HG02981 (cell line): ENCODE data around the gene RGS17.
"Not testable (repeated sequence)": the region's sequence is repeated elsewhere in the genome, so short reads cannot be mapped to it uniquely, and the experiment has no call there.

Source experiments
- ATAC-seq: cut with Tn5 transposase; IDR thresholded peaks from one replicate; pipeline ENCODE4 v1.9.1; 2021; ENCODE audit warnings: mild to moderate bottlenecking, moderate library complexity; ENCODE audit not compliant: unreplicated experiment

Gene RGS17

DNA sequence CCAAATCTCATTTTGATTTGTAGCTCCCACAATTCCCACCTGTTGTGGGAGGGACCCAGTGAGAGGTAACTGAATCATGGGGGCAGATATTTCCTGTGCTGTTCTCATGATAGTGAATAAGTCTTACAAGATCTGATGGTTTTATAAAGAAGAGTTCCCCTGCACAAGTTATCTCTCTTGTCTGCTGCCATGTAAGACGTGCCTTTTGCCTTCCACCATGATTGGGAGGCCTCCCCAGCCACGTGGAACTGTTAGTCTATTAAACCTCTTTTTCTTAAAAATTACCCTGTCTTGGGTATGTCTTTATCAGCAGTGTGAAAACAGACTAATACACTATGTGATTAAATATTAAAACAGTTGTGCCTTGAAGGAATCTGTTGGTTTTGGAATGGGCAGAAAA lies 131.5 kb downstream of the RGS17 start:
- ATAC-seq = not testable (repeated sequence)

- no peak for ATAC-seq
Observed at GRCh38 chr6:152993847-152994246, 137.2 kb downstream of the RGS17 start.

DNA sequence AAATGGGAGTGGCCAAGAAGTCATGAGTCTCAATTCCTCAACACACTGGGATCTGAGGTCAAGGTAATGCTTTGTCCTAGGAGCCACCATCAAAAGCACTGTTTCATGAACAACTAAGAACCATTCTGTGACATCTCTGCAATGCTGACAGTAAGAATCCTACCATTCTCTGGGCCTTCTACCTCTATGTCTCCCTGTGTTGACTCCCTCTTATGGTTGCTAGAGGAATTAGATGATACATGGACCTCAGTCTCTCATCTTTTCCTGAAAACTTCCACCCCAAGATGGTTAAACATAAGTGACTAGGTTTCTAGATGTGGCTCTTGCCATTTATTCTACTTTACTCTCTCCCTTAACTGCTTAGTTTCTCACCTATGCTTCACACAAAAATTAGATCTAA lies 137.7 kb downstream of the RGS17 start:
- ATAC-seq = peak; percentile 48

DNA sequence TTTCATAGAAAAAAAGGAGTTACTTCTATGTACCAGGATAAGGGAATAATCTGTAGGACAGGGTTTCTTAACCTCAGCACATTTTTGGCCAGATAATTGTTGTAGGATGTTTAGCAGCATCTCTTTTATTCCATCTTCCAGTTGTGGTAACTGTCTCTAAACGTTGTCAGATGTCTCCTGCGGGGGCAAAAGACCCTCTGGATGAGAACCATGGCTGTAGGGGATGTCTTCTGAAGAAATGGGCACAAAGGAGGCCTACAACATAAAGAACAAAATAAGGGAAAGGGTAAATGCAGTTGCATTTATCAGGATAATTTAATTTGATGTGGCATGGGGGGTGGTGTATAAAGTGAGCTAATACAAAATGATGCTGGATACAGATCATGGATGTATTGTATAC lies 144.1 kb downstream of the RGS17 start:
- no peak for ATAC-seq

GRCh38 chr6:152985300-152985699 lies 145.8 kb downstream of the RGS17 start:
- ATAC-seq = not testable (repeated sequence)

GRCh38 chr6:152984513-152984872 lies 146.6 kb downstream of the RGS17 start:
- ATAC-seq = peak; percentile 27

DNA sequence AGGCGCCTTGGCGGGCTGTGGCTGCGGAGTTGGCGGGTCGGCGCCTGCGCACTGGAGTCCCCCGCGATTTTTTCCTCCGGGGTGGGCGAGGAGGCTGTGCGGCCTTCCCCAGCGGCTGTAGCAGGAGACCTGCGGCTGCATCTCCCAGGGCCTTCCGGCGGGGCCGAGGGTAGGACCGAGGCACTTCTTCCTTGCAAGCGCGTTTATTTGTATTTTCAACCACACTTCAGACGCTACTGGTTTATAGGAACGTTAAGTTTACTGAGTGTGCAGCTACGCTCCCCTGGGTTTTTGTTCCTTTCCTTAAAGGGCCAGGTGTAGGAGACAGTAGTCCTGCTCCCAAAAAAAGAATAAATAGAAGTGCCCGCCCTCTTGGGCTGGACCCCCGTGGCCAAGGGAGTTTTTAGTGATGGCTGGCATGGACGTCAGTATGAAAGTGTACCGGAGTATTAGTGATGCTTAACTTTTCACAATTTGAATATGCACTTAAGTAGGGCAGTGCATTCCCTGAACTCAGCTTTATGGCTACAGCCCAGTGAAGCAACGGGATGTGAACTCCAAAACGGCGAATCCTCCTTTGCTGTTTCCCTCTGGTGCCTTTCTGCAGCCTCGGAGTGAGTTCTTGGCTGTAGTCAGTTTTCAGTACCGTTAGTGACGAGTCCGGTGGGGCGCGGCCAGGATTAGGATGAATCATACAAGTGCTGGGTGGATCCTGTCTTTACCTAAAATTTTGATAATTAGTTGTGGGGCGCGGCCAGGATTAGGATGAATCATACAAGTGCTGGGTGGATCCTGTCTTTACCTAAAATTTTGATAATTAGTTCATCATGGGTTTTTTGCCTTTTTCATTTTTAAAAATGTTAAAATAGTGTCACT lies 147.2 kb downstream of the RGS17 start:
- peak; percentile 18 for ATAC-seq

- ATAC-seq = peak; percentile 86
Observed at GRCh38 chr6:152982904-152983636, 148.0 kb downstream of the RGS17 start, which contains the start of gene FBXO5. Gene FBXO5, minus strand, starts transcription at chr6:152983041. Its CDS starts 82 bp downstream, at chr6:152982959.

GRCh38 chr6:152981989-152982903 lies 148.8 kb downstream of the RGS17 start:
- no peak for ATAC-seq

- no peak for ATAC-seq
Observed at GRCh38 chr6:152981219-152981618, 149.9 kb downstream of the RGS17 start.

DNA sequence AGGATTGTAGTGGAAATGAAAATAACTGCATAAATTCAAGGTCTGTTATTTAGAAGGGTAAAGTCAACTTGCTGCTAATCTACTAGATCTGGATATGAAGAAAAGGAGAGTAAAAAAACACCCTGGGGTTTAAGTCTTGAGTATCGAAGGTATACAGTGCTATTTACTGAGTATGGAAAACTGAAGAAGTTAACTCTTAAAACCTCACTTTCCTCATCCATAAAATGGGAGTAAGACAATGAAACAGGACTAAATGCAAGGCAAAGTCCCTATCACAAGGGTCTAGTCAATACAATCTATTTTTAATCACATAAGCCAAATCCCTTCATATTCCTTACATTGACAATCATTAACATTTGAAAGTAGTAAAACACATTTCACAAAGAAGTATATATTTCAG lies 150.4 kb downstream of the RGS17 start:
- ATAC-seq = no peak

DNA sequence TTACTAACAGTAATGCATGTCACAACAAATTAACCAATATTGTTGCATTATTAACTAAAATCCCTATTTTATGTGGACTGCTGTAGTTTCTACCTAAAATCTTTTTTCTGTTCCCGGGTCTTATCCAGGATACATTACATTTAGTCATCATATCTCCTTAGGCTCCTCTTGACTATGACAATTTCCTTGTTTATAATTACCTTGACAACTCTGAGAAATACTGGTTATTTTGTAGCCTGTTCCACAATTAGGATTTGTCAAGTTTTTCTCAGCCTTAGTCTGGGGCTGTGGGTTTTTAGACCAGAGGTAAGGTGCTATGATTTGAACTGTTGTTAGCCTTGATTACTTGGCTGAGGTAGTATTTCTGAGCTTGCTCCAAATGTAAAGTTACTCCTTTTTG lies 152.0 kb downstream of the RGS17 start:
- no peak for ATAC-seq

GRCh38 chr6:152978058-152978457 lies 153.0 kb downstream of the RGS17 start:
- no peak for ATAC-seq

DNA sequence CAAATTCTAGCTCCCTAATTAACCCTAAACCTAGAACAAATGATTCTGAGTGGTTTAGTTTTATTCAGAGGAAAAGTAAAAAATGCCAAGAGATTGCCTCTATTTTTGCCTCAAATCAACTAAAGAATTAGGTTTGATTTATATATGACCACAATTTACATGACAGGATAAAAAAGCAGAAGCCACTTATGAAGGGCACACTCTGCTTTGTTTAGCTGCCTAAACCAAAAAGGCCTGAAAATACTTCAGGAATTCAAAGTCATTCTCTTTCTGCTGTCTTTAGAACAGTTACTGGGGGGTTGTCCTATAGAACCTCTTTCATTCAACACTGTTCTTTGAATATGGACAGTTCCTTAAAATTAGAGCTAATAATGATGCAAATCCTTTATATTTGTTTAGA lies 153.5 kb downstream of the RGS17 start:
- no peak for ATAC-seq

- no peak for ATAC-seq
Observed at GRCh38 chr6:152976749-152977148, 154.3 kb downstream of the RGS17 start.

DNA sequence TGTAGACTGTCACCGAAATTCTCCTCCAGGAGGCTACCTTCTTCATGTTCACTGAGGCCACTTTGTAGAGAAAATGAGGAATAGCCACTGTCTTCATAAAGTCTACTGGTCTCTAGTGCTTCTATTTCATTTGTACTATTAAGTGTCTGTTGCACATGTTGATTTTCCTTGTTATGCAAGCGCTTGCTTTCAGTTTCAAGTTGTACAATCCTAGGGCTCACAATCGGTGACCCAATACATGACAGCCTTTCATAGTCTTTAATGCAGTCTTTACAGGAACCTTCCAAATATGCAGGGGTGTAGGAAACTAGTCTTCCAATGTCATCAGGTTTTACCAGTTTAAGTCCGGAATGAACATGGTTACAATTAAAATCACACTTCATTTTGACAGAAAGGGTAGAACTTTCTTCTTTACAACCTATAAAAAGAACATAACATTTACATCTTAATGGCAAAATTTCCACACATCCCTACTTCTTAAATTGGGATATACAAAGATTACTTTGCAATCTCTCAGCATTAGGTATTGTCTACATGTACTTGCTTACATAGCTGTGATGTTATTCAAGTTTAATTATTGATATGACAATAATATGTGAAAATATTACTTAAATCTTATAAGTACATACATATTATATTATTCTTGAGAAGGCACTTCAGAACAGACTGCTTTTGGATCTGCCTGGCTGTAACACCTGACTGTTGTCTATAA lies 155.7 kb downstream of the RGS17 start:
- peak; percentile 63 for ATAC-seq

DNA sequence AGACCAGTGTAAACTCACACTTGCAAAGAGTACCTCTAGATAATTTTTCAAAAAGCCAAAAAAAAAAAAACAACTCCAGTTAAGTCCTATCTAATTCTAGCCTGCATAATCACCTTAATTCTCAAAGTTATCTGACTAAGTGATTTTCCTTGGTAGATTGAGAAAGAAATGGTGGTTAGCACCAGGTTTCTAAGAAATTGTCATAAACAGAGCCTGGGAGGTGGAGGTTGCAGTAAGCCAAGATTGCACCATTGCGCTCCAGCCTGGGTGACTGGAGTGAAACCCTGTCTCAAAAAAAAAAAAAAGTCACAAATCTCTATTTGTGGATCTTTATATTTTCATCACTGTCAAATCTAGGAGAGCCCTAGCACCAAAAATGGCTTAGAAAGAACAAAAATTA lies 157.2 kb downstream of the RGS17 start:
- ATAC-seq = no peak

DNA sequence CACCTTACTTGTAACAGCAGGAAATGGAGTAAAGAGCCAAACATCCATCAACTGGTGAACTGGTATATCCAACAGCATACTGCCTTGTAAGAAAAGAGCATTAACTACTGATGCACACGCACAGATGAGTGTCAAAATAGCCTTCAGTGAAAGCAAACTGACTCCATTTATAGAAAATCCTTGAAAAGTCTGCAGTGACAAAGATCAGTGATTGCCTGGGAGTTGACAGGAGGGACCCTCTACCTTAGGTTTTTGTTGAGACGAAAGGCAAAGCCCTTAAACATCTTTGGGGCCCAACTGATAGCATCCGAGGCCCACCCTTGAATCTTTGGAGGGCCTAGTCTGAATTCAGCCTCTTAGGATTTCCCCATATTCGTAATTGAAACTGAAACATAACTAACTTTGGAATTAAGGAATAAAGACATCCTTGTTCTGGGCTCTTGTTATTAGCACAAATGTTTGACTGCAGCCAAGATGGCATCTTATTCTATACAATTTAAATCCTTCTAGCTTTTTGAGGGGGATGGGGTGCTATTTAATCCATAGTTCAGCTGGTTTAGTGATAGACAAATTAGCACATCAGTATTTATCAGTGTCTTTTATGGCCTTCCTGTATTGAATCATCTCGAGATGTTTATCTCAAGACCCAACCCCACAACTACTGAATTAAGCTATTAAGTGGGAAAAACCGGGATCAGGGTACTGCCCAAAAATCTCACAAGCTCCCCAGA lies 161.2 kb downstream of the RGS17 start:
- no peak for ATAC-seq

DNA sequence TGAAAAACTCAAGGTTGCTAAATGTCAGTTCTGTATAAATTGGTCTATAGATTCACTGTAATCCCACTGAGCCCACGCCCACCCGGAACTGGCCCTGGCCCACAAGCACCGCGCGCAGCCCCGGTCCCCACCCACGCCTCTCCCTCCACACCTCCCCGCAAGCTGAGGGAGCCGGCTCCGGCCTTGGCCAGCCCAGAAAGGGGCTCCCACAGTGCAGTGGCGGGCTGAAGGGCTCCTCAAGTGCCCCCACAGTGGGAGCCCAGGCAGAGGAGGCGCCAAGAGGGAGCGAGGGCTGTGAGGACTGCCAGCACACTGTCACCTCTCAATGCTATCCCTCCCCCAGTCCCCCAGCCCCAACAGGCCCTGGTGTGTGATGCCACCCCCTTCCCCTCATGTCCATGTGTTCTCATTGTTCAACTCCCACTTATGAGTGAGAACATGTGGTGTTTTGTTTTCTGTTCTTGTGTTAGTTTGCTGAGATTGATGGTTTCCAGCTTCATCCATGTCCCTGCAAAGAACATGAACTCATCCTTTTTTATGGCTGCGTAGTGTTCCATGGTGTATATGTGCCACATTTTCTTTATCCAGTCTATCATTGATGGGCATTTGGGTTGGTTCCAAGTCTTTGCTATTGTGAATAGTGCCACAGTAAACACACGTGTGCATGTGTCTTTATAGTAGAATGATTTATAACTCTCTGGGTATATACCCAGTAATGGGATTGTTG lies 164.8 kb downstream of the RGS17 start:
- not testable (repeated sequence) for ATAC-seq
